Breast epithelium (tissue), 3 donors: ENCODE measurements around the gene KPNB1.

Source experiments
- CTCF ChIP-seq, 3 donors: fragments of 450-650 bp; IDR thresholded peaks; one replicate each; pipeline ENCODE4 v1.5.1; 2016 to 2017; ENCODE audit warnings: antibody characterized with exemption in 3 of 3, mild to moderate bottlenecking in 3 of 3, moderate library complexity in 3 of 3
- POLR2A ChIP-seq: fragments of 450-650 bp; IDR thresholded peaks from one replicate; pipeline ENCODE4 v1.6.1; 2016; ENCODE audit warnings: antibody characterized with exemption, mild to moderate bottlenecking, moderate library complexity
- POLR2AphosphoS5 ChIP-seq, 3 donors: sonication (generic); formaldehyde crosslinking; IDR thresholded peaks; one replicate each; pipeline ENCODE4 v1.6.1; 2017; ENCODE audit warnings: antibody characterized with exemption in 3 of 3

GRCh38 chr17:47724705-47725104 lies 75.0 kb downstream of the KPNB1 start:
- no peak for TF ChIP-seq POLR2A
- no peak for TF ChIP-seq CTCF (IDR thresholded peaks at IDR 0.05)
- TF ChIP-seq POLR2AphosphoS5 (IDR thresholded peaks at IDR 0.05) = no peak
